IPS-15b (cell line): Measurements from ENCODE around the gene MEN1.

ENCODE experiments used
- H3K27me3 ChIP-seq: one replicate; pipeline ENCODE4 v1.6.1; 2013; ENCODE audit warnings: low read length; ENCODE audit not compliant: control insufficient read depth, insufficient read depth
- H3K36me3 ChIP-seq: one replicate; pipeline ENCODE4 v1.6.1; 2013; ENCODE audit warnings: low read length; ENCODE audit not compliant: control insufficient read depth, insufficient read depth
- H3K4me1 ChIP-seq: one replicate; pipeline ENCODE4 v1.6.1; 2013; ENCODE audit warnings: mild to moderate bottlenecking, low read length; ENCODE audit not compliant: control insufficient read depth, insufficient read depth
- H3K4me3 ChIP-seq: one replicate; pipeline ENCODE4 v1.5.1; 2013; ENCODE audit warnings: low read depth, low read length
- H3K9ac ChIP-seq: one replicate; pipeline ENCODE4 v1.6.1; 2013; ENCODE audit warnings: low read depth, mild to moderate bottlenecking, low read length
- H3K9me3 ChIP-seq: one replicate; pipeline ENCODE4 v1.6.1; 2013; ENCODE audit warnings: mild to moderate bottlenecking, low read length; ENCODE audit not compliant: control insufficient read depth, insufficient read depth

MEN1 gene

DNA sequence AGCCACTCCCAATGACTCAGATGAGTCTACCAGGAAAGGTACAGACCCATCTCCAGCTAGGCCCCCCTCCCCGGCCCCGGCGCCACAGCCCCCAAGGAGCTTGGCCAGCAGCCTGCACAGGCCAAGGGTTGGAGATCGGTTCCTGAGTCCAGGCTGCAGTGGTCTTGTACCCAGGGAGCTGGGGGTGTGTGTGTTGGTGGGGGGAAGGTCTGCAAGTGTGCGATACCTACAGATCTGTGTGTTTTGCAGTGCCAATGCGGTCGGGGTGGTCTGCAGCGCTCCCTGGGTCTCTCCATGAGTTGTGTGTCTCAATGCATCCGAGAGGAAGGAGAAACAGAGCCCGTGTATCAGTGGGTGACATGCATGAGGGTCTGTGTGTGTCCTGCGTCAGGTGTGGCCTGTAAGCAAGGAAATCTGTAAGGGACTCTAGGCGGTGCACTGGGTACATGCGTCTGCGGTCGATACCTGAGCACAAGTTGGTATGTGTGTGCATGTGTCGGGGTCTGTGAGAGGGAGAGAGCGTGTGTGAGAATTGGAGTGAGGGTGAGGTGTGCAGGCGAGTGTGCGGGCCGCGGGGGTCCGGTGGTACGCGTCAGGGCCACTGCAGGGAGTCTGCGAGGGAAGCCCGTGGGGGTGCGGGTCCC, 33.5 kb upstream of the MEN1 start:
- peak overlapping the region; percentile 85 for H3K4me3 ChIP-seq
- peaks cover 17% of the 10 kb centered on the region for H3K36me3 ChIP-seq
- no peaks in the 10 kb centered on the region for H3K9me3 ChIP-seq
- no peaks in the 10 kb centered on the region for H3K27me3 ChIP-seq
- peak overlapping the region; percentile 65 for H3K9ac ChIP-seq
- peaks cover 8% of the 10 kb centered on the region for H3K4me1 ChIP-seq

- Histone ChIP-seq H3K9me3 (no peaks in the 10 kb centered on the region), H3K27me3 (no peaks in the 10 kb centered on the region), H3K4me3 (peak overlapping the region; percentile 85), H3K9ac (peak overlapping the region; percentile 47), H3K36me3 (peaks cover 24% of the 10 kb centered on the region), H3K4me1 (peaks cover 8% of the 10 kb centered on the region)
These were observed 32.7 kb upstream of the MEN1 start for GRCh38 chr11:64842851-64843685.

DNA sequence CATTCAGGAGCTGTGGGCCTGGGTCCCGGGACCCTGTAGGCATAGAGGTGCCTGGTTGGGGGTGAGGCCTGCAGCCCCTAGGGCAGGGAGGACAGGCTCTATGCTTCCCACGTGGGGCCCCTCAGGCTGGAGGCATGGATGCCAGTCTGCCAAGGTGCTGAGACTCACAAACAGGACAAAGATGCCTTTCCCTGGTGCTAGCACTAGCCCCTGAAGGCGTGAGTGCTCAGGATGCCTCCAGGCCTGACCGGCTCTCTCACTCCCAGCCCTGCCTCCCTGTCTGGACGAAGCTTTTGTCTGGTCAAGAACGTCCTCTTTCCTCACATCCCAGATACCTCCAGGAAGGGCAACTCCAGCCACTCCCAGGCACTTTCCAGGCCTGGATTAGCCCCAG, 32.0 kb upstream of the MEN1 start:
- no peaks in the 10 kb centered on the region for H3K27me3 ChIP-seq
- peak overlapping the region; percentile 41 for H3K9ac ChIP-seq
- H3K4me3 ChIP-seq: no peak overlapping the region

DNA sequence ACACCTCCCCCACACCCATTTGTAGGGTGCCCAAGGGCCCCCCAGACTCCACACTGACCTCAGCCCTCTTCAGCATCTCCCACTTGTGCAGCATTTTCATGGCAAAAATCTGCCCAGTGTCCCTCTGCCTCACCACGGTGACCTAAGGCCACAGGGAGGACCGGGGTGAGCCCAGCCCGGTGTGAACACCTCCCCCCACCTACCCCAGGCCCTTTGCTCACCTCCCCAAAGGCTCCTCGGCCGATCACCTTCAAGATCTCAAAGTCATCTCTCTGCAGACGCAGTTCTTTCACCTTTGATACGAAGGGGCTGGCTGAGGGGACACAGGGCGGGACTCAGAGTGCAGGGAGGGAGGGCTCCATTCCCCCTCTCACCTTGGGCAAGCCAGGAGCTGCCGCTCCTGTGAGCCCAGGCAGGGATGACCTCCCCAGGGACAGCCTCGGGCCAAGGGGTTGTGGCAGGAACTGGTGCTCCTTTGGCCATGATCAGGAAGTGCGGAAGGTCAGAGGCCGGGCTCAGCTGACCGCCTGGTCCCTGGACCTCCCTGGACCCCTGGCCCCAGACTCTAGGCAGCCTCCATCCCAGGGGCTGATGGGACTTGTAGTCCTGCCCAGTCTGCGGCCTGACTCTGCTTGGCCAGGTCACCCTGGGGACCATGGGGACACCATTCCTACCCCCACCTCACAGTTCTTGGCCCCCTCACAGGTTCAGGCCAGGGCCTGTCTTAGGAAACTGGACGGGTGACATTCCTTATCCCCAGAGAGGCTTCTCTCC, 31.4 kb upstream of the MEN1 start:
- Histone ChIP-seq H3K36me3 (peaks cover 29% of the 10 kb centered on the region), H3K4me3 (no peak overlapping the region), H3K9ac (peak overlapping the region; percentile 41), H3K4me1 (peaks cover 7% of the 10 kb centered on the region), H3K9me3 (no peaks in the 10 kb centered on the region), H3K27me3 (no peaks in the 10 kb centered on the region)

More for the DNA sequence above, 32.0 kb upstream of the MEN1 start:
- Histone ChIP-seq H3K9me3 (no peaks in the 10 kb centered on the region), H3K4me1 (peaks cover 8% of the 10 kb centered on the region), H3K36me3 (peaks cover 29% of the 10 kb centered on the region)

DNA sequence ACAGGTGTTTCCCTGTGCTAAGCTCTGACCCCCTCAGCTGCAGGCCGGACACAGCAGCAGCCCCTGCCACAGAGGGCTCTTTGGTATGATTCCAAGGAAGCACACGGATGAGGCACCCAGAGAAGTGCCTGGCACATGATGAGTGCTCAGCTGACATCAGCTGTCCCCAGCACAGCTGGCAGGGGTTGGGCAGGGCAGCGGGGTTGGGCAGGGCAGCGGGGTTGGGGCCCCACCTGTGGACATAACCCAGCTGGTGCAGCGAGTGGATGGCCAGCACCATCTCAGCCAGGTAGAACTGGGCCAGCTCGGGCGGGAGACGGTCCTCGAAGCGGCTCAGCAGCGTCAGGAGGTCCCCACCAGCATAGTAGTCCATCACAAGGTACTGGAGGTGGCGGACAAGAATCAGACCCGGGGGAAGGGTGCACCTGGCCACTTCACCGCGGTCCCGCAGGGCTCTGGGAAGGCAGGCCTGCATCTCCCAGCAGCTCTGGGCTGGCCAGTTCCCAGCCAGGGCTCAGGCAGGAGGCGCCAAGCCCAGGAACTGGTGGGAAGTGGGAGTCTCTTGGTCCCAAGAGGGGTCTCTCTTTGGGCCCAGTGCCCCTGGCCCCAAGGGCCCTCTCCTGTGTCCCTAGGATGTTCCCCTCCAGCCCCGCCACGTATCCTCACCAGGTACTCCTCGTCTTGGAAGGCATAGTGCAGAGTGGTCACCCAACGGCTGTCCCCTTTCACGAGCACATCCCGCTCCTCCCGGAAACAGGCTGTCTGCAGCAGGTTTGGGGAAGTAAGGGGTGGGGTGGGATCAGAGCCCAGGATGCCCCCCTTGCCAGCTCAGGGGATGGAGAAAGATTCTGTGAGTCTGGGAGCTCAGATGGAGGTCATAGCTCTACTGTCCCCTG, 29.8 kb upstream of the MEN1 start:
- H3K36me3 ChIP-seq: peaks cover 40% of the 10 kb centered on the region
- H3K9me3 ChIP-seq: no peaks in the 10 kb centered on the region
- no peak overlapping the region for H3K9ac ChIP-seq
- no peak overlapping the region for H3K4me3 ChIP-seq
- H3K27me3 ChIP-seq: no peaks in the 10 kb centered on the region
- peaks cover 5% of the 10 kb centered on the region for H3K4me1 ChIP-seq

GRCh38 chr11:64839335-64839734, 29.0 kb upstream of the MEN1 start:
- Histone ChIP-seq H3K9me3 (no peaks in the 10 kb centered on the region), H3K4me1 (peaks cover 5% of the 10 kb centered on the region), H3K4me3 (no peak overlapping the region), H3K9ac (no peak overlapping the region), H3K36me3 (peaks cover 44% of the 10 kb centered on the region), H3K27me3 (no peaks in the 10 kb centered on the region)

- no peaks in the 10 kb centered on the region for H3K9me3 ChIP-seq
- peaks cover 49% of the 10 kb centered on the region for H3K36me3 ChIP-seq
- H3K27me3 ChIP-seq: no peaks in the 10 kb centered on the region
- no peak overlapping the region for H3K9ac ChIP-seq
- H3K4me3 ChIP-seq: no peak overlapping the region
- peaks cover 5% of the 10 kb centered on the region for H3K4me1 ChIP-seq
These were observed 28.4 kb upstream of the MEN1 start for GRCh38 chr11:64838600-64839334.

GRCh38 chr11:64837887-64838351, 27.6 kb upstream of the MEN1 start:
- H3K36me3 ChIP-seq: peaks cover 57% of the 10 kb centered on the region
- peaks cover 5% of the 10 kb centered on the region for H3K4me1 ChIP-seq
- no peak overlapping the region for H3K9ac ChIP-seq
- H3K4me3 ChIP-seq: no peak overlapping the region
- H3K27me3 ChIP-seq: no peaks in the 10 kb centered on the region
- no peaks in the 10 kb centered on the region for H3K9me3 ChIP-seq

DNA sequence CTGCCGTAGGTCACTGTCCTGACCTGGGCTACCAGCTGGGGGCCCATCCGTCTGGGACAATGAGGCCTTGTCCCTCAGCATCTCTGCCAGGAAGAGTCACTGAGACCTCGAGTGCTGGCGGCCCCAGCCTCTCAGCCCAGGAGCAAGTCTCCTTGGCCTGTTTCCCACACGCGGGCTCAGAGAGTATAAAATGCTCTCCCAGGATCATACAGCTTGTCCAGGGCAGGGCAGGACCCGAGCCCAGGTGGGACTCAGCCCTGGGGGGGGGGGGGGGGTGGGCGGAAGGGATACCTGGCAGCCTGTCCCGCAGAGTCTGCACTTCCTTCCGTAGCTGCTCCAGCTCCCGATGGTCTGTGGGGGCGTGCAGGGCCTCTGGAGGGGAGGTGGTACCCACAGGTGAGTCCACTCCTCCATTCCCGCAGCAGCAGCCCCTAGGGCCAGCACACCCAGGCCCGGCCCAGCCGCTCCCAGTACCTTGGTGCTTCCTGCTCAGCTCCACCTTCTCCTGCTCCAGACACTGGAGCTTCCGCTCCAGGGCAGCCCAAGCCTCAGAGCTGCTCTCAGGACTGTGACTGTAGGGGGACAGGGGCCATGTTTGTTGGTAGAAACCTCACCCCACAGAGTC, 26.2 kb upstream of the MEN1 start:
- Histone ChIP-seq H3K9ac (no peak overlapping the region), H3K4me3 (no peak overlapping the region), H3K4me1 (no peaks in the 10 kb centered on the region), H3K9me3 (no peaks in the 10 kb centered on the region), H3K36me3 (peaks cover 65% of the 10 kb centered on the region), H3K27me3 (no peaks in the 10 kb centered on the region)

DNA sequence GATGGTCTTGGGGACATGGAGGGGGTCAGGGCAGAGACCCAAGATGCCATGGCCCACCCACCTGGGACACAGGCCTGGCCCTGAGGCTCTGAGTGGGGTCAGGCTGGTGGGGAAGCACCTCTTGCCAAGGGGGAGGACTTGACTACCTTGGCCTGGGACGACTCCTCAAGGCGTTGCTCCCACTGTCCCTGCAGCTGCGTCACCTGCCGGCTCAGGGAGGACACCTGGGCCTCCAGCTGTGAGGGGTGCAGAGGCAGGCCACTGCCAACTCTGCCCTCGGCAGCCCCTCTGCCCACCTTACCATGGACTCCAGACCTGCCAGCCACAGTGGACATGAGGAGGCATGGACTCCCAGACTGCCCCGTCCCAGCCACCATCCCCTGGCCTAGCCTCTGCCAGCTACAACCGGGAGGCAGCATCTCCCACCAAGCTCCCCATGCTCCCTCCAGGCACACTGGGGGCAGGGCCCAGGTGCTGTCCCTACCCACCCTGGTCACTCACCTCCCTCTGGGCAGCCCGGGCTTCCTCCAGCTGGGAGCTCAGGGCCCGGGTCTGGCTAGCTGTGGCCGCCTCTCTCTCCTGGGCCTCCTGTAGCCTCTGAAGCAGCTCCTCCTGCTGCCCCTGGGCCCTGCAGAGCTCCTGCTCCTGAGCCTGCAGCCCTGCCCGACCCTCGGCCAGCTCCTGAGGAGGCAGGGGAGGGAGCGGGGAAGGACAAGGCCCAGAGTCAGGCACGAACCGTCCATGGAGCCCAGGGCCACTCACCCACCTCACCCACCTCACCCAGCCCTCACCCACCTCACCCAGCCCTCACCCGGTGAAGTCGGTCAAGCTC, 25.5 kb upstream of the MEN1 start:
- Histone ChIP-seq H3K4me1 (no peaks in the 10 kb centered on the region), H3K36me3 (peaks cover 67% of the 10 kb centered on the region), H3K4me3 (no peak overlapping the region), H3K9me3 (no peaks in the 10 kb centered on the region), H3K9ac (no peak overlapping the region), H3K27me3 (no peaks in the 10 kb centered on the region)
